Measurements from ENCODE around the gene RYR2. TPM values are rescaled to one million over a fixed set of nuclear protein-coding genes. Genes with fewer than 3 reads are reported as not detected.

The RYR2 gene
- under 0.01 and 0.06 TPM in 2 replicates for total RNA-seq

DNA sequence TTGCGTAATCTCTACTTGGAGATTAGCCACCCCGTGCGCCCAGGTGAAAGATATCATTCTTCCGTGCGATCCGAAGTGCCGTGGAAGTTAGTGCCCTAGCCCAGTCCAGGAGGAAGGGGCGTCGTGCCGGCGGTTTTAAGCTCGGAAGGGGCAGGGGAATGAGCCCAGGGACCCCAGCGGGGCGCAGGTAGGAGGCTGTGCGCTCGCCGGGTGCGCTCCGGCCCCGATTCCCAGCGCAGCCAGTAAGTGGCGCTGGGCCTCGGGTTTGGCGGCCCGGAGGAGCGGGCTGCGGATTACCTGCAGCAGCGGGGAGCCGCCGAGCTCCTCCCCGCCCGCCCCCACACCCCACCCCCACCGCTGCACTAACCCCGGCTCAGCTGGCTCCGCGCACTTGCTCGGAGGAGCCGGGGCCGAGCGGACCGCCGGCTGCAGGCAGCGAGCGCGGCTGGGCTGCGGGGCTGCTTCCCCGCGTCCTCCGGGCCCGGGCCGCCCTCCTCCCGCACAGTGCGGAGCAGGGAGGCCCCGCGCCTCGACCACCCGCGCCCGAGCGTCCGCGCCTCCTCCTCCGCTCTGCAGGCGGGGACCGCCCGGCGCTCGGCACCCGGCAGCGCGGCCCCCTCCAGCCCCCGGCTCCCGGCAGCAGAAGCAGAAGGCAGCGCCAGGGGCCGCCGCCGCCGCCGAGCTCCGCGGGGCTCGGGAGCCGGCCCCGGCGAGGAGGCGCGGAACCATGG lies at the start of gene RYR2:
TSS of gene RYR2 (plus strand) at position 390 of the 731 bp plus-strand sequence. CDS start at position 728, 338 bp downstream.

DNA sequence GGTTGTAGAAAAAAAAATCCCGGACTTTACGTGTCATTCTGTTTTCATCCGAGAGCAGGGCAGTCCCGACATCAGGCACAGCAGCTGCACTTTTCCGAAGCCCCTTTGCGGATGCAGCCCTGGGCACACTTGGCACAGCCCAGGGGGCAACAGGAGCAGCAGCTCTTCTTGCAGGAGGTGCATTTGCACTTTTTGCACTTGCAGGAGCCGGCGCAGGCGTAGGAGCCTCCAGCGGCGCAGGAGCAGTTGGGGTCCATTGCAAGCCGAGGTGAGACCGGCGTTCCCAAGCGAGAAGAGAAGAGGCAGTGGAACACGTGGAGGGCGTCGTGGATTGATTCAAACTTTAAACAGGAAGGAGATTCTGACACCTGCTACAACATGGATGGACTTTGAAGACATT lies 37.9 kb upstream of the RYR2 start, which contains the start of gene MT1HL1:
TSS of gene MT1HL1 (minus strand) at position 326 of the 400 bp plus-strand sequence. CDS start at position 257, 69 bp downstream.

Other genes with a start within 250 kb of the RYR2 start
- gene MTR, start 246.9 kb upstream of the RYR2 start, total RNA-seq = 19.6 and 40.5 TPM in 2 replicates
- gene MT1HL1, start 37.7 kb upstream of the RYR2 start, total RNA-seq = not detected in 2 replicates